Activated T-helper 2 cell treated with anti-CD3 and anti-CD28 coated beads, Interferon-gamma antibody, Interleukin-2, Interleukin-4, amounts not matched to agents 10 μg/mL and 5 μg/mL and 100 μg/mL, durations not matched to agents 14 hours and 24 hours and 36 hours (primary cell): Measurements from ENCODE around the gene UBN1. TPM values are rescaled to one million over a fixed set of nuclear protein-coding genes. Genes with fewer than 3 reads are reported as not detected.
"Not testable (repeated sequence)": the region's sequence is repeated elsewhere in the genome, so short reads cannot be mapped to it uniquely, and the experiment has no call there.

Experiments used
- DNase-seq: peaks from one replicate; pipeline ENCODE4 v3.0.0; 2021; ENCODE audit warnings: low spot score
- H3K27ac Mint-ChIP-seq: one replicate; pipeline ENCODE4 v1.8.0; 2021; ENCODE audit warnings: mixed read lengths
- H3K27me3 Mint-ChIP-seq: one replicate; pipeline ENCODE4 v1.8.0; 2021; ENCODE audit warnings: low read depth, mixed read lengths
- H3K36me3 Mint-ChIP-seq: one replicate; pipeline ENCODE4 v1.8.0; 2021; ENCODE audit warnings: low read depth, mixed read lengths
- H3K4me1 Mint-ChIP-seq: one replicate; pipeline ENCODE4 v1.8.0; 2021; ENCODE audit warnings: low read depth, mixed read lengths
- H3K4me3 Mint-ChIP-seq: one replicate; pipeline ENCODE4 v1.8.0; 2021; ENCODE audit warnings: low read depth, mild to moderate bottlenecking, moderate library complexity, mixed read lengths
- H3K9me3 Mint-ChIP-seq: one replicate; pipeline ENCODE4 v1.8.0; 2021; ENCODE audit warnings: mixed read lengths
- intact Hi-C: fragments of 100-400 bp; cut with micrococcal nuclease; formaldehyde crosslinking; loops from one replicate; pipeline ENCODE4 v1.15.1; 2023
- total RNA-seq: library from RNA; stranded (reverse); gene quantifications from 2 replicates; pipeline ENCODE4 v1.2.3, GENCODE V29; 2022

Gene UBN1
- total RNA-seq, 1 donor from 2014 or later, result 33.8 TPM

DNA sequence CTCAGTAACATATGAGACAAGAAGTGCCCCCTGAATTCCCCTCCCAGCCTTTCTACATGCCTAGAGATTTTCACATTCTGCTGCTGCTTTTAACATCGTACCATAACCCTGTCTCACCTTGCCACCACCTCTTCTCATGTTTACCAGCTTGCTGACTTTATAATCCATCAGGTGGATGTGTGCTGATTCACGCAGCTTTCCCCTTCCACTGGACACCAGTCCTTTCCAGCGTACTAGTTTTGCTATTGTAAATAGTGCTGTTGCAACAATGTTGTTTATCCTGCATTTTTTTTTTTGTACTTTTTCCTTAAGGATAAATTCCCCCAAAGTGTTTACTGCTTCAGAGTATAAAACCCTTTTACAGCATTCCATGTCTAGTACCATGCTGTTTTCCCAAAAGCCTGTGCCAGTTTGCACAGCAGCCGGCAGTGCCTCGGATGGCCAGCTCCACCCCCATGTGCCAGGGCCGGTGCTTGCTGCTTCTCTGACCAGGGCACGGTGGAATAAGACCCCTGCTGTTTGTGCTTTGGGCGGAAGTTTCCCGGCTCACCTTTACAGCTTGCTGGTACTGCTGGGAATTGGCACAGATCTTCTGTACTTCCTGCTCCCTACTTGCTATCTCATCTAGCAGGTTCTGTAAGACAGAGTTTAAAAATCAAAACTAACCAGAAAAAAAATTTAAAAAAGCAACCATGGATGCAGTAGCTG, 41.3 kb downstream of the UBN1 start:
- intact Hi-C loops, result no loop called here
- H3K27me3 Mint-ChIP-seq, result no peaks in the 10 kb centered on the region
- H3K9me3 Mint-ChIP-seq, result no peaks in the 10 kb centered on the region
- no peak overlapping the region for H3K27ac Mint-ChIP-seq
- H3K4me3 Mint-ChIP-seq, result no peak overlapping the region
- peaks cover 19% of the 10 kb centered on the region for H3K36me3 Mint-ChIP-seq
- DNase-seq, result no peak
- peaks cover 2% of the 10 kb centered on the region for H3K4me1 Mint-ChIP-seq

DNA sequence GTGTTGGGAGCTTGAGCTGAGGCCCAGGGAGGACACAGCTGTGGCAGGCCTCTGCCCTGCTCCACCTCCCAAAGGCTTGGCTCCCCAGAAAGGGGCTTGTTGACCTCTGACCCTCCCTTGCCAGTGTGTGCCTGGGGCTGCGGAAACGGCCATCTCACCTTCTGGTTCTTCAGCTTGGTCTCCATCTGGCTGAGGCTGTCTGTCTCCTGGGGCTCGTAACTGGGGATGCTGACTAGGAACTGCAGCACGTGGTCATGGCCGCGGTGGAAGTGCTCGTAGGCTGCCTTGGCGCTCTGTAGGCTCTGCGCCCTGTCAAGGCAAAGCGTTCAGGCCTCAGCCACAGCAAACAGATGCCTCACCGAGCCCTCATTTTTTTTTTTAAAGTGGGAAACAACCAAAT, 42.7 kb downstream of the UBN1 start:
- peaks cover 2% of the 10 kb centered on the region for H3K4me1 Mint-ChIP-seq
- H3K27ac Mint-ChIP-seq, result no peak overlapping the region
- H3K9me3 Mint-ChIP-seq, result no peaks in the 10 kb centered on the region
- no peak overlapping the region for H3K4me3 Mint-ChIP-seq
- intact Hi-C loops, result no loop called here
- no peaks in the 10 kb centered on the region for H3K27me3 Mint-ChIP-seq
- no peak for DNase-seq
- peaks cover 8% of the 10 kb centered on the region for H3K36me3 Mint-ChIP-seq

DNA sequence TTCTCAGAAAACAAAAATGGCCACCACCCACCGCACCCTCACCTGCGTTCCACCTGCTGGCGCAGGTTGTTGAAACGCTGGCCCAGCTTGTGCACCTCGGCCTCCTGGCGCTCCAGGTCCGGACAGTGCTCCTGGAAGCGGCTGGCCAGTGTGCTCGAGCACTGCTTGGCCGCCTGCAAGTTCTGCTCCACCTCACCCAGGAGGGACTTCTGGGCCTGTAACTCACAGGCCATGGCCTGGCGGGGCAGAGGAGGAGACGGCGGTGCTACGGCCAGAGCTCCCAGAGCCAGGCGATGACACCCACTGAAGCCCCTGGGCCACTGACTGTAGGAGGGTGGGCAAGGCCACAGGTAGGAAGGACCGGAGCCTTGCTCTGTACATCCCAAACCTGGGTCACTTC, 43.4 kb downstream of the UBN1 start:
- DNase-seq, result no peak
- Mint-ChIP-seq H3K4me3 (no peak overlapping the region), H3K27me3 (no peaks in the 10 kb centered on the region), H3K9me3 (no peaks in the 10 kb centered on the region), H3K36me3 (peaks cover 3% of the 10 kb centered on the region), H3K27ac (no peak overlapping the region), H3K4me1 (peaks cover 2% of the 10 kb centered on the region)
- intact Hi-C loops, result no loop called here

DNA sequence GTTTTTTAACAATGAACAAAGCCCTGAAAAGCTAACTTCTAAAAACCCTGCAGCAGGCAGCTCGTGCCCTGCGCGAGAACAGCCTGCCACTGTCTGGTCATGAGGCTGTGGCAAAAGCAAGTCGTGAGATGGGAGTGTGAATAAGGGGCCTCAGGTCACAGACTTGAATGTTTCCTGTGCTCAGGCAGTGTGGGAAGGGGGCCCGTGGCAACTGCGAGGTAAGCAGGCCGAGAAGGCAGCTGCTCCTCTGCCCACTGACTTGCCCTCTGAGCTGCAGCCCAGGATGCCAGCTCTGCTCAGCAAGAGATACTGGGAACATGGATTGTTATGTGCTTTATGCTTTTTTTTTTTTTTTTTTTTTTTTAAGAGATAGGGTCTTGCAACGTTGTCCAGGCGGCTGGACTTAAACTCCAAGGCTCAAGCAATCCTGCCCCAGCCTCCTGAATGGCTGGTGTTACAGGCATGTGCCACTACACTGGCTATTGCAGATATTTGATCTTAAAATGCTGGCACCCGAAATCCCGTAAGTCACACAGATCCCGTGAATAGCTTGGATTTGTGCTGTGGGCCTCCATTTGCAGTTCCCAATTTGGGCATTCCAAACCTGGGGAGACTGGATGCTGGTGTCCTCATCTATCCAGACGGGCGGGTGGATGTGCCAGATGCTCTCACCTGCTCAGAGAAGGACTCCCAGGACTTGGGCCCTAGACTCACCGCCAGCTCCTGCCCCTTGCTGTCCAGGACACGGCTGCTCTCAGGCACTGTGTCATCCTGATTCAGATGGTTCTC, 44.0 kb downstream of the UBN1 start:
- Mint-ChIP-seq H3K27me3 (no peaks in the 10 kb centered on the region), H3K4me1 (no peaks in the 10 kb centered on the region), H3K4me3 (no peak overlapping the region), H3K9me3 (no peaks in the 10 kb centered on the region), H3K27ac (no peak overlapping the region), H3K36me3 (no peaks in the 10 kb centered on the region)
- intact Hi-C loops, result no loop called here
- no peak for DNase-seq

DNA sequence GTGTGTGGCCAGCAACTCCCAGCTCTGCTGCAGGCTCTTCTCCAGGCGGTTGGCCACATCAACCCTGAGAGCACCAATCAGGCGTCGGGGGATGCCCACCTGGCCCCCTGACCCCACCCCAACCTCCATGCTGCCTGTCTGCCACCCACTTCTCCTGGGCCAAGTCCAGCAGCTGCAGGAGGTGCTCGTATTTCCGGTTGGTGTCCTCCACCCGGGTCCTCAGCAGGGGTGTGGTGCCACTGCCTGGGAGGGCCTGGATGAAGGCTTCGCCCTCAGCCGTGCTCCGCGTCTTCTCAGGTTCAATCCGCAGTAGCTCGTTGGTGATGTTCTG, 44.6 kb downstream of the UBN1 start:
- intact Hi-C loops, result no loop called here
- no peaks in the 10 kb centered on the region for H3K4me1 Mint-ChIP-seq
- no peaks in the 10 kb centered on the region for H3K36me3 Mint-ChIP-seq
- H3K4me3 Mint-ChIP-seq, result no peak overlapping the region
- H3K27me3 Mint-ChIP-seq, result no peaks in the 10 kb centered on the region
- H3K27ac Mint-ChIP-seq, result no peak overlapping the region
- H3K9me3 Mint-ChIP-seq, result no peaks in the 10 kb centered on the region
- DNase-seq, result no peak

DNA sequence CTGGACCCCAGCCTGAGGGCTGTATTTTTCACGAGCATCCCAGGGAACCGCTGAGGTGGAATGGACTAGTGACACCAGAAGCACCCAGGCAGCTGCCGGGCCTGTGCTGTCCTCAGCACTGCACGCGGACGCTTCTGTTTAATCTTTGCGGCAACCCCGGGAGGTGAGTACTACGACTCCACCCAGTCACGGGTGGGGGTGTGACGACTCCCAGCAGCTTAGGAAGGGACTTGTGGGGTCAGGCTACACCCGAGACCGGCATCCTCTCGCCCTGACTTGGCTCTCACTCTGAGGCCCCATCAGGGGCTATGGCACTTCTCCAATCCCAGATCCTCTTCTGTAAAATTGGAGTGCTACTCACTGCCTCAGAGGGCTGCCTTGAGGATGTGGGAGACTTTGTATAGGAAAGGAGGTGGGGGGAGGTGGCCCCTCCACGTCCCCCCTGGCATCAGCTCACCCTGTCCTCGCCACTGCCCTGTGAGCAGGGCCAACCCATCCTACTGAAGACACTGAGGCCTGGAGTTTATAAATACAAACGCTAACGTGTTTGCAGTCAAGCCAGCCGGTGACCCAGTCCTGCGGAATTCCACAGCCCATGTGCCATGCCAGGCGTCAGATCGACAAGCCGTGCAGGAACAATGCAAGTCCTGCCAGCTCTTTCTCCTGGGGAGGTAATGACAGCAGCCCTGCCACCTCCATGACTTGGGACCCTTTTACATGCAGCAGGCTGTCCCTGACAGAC, 45.3 kb downstream of the UBN1 start:
- DNase-seq, result no peak
- Mint-ChIP-seq H3K4me3 (no peak overlapping the region), H3K36me3 (no peaks in the 10 kb centered on the region), H3K9me3 (no peaks in the 10 kb centered on the region), H3K27me3 (no peaks in the 10 kb centered on the region), H3K27ac (no peak overlapping the region), H3K4me1 (no peaks in the 10 kb centered on the region)
- intact Hi-C loops, result no loop called here

DNA sequence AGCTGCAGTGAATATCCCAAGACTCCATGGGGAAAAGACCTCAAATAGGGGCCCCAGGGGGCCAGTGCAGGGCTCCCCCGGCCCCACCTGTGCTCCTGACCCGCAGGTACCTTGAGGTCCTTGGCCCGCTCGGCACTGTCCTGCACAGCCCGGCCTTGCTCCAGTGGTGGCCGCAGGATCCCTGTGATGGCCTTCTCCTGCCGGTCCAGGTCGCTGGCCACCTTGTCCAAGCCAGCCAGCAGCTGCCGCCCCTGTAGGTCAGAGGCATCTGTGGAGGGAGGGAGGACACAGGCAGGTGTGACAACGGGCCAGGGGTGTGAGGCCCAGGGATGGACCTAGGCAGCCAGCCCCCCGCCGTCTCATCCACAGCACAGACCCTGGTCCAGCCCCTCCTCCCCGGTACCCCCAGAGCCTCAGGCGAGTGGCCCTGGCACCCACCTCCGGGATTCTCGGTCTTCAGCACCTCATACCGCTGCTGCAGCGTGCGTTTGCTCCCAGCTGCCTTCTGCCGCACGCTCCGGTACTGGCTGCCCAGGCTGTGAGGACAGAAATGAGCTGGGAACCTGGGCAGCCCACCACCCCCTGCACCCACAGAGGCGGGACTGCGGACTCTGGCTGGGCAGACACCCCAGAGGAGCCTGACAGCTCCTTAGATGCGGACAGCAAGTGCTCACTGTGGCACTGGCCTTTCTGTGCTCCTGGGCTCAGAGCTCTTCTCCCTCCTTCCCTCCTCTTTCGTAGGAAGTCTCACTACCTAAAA, 46.0 kb downstream of the UBN1 start:
- no peak for DNase-seq
- Mint-ChIP-seq H3K27ac (no peak overlapping the region), H3K4me3 (no peak overlapping the region), H3K27me3 (no peaks in the 10 kb centered on the region), H3K36me3 (no peaks in the 10 kb centered on the region), H3K4me1 (no peaks in the 10 kb centered on the region), H3K9me3 (no peaks in the 10 kb centered on the region)
- intact Hi-C loops, result no loop called here

DNA sequence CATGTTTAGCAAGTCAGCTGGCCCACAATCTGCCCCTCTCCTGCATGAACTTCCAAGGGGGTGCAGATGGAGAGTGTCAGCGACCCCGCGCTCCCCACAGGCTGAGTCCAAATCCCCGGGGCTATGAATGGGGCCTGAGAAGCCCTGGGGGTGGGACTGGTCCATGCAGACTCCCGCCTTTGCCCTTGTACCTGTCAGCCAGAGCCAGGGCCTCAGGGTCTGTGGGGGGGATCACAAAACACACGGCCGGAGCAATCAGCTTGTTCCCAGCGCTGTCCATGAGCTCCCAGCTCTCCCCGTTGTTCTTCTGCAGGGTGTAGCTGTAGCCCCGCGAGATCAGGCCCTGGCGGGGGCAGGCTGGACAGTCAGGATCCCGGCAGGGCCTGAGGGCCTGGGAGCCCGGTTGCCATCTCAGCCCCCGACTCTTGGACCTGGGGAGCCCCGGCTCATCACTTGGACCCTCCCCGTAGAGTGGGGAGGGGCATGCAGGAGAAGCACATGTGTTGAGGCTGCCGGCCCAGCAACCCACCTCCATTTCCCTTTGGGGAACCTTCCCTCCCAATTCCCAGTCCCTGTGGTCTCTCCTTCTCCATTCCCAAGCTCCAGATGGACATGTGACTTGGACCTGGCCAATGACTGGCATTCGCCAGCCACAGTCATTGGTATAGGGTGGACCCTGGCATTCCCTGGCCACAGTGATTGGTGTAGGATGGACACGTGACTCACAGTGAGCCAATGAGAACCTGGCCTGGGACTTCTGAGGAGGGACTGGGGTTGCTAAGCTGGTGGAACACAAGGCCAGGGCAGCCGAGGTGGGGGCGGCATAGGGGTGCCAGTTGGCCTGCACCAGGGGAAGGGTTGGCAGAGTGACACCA, 47.2 kb downstream of the UBN1 start:
- Mint-ChIP-seq H3K4me1 (no peaks in the 10 kb centered on the region), H3K4me3 (no peak overlapping the region), H3K27ac (no peak overlapping the region), H3K27me3 (no peaks in the 10 kb centered on the region), H3K36me3 (no peaks in the 10 kb centered on the region), H3K9me3 (no peaks in the 10 kb centered on the region)
- DNase-seq, result no peak
- intact Hi-C loops, result no loop called here

DNA sequence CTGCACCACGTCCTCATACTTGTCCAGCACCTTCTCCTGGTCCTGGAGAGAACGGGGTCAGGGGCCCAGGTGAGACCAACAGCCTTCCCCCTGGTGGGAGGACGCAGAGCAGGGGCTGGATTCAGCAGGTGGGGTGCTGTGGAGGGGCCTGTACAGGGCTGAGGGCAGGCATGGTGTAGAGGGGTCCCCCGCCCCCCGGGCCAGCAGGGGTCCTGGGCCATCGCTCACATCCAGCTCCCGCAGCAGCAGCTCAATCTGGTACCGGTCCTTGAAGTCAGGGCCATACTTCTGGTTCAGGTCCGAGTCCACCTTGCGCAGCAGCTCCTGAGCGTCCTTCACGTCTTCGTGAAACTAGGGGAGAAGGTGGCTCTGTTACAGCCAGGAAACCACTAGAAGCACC, 48.1 kb downstream of the UBN1 start:
- Mint-ChIP-seq H3K27me3 (no peaks in the 10 kb centered on the region), H3K4me1 (no peaks in the 10 kb centered on the region), H3K27ac (no peak overlapping the region), H3K9me3 (no peaks in the 10 kb centered on the region), H3K4me3 (no peak overlapping the region), H3K36me3 (no peaks in the 10 kb centered on the region)
- no peak for DNase-seq
- intact Hi-C loops, result no loop called here

DNA sequence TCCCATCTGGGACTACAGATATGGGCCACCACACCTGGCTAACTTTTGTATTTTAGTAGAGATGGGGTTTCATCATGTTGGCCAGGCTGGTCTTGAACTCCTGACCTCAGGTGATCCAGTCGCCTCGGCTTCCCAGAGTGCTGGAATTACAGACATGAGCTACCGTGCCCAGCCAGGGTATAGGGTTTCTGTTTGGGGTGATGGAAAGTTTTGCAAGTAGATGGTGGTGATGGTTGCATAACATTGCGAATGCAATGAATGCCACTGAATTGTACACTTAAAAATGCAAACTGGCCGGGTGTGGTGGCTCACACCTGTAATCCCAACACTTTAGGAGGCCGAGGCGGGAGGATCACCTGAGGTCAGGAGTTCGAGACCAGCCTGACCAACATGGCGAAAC, 49.5 kb downstream of the UBN1 start:
- DNase-seq, H3K9me3 Mint-ChIP-seq, H3K36me3 Mint-ChIP-seq, H3K27ac Mint-ChIP-seq, H3K27me3 Mint-ChIP-seq, H3K4me3 Mint-ChIP-seq, H3K4me1 Mint-ChIP-seq, intact Hi-C loops: not testable (repeated sequence)

DNA sequence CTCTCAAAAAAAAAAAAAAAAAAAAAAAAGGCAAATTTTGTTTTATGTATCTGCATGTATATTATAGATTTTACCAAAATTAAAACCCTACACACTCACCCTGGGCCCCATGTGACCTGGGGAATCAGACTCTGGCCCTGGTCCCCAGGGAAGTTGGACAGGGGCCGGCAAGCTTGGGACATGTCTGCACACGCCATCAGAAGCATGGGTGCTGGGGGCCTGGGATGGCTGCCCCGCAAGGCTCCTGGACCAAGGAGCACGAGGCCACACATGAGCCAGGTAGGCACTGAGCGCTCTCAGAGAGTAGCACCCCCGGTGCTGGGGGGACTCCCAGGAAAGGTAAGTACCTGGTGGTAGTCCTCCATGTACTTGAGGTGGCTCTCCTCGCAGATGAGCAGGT, 50.0 kb downstream of the UBN1 start:
- no peak for DNase-seq
- Mint-ChIP-seq H3K4me1 (no peaks in the 10 kb centered on the region), H3K27ac (no peak overlapping the region), H3K9me3 (no peaks in the 10 kb centered on the region), H3K4me3 (no peak overlapping the region), H3K36me3 (no peaks in the 10 kb centered on the region), H3K27me3 (no peaks in the 10 kb centered on the region)
- intact Hi-C loops, result no loop called here

DNA sequence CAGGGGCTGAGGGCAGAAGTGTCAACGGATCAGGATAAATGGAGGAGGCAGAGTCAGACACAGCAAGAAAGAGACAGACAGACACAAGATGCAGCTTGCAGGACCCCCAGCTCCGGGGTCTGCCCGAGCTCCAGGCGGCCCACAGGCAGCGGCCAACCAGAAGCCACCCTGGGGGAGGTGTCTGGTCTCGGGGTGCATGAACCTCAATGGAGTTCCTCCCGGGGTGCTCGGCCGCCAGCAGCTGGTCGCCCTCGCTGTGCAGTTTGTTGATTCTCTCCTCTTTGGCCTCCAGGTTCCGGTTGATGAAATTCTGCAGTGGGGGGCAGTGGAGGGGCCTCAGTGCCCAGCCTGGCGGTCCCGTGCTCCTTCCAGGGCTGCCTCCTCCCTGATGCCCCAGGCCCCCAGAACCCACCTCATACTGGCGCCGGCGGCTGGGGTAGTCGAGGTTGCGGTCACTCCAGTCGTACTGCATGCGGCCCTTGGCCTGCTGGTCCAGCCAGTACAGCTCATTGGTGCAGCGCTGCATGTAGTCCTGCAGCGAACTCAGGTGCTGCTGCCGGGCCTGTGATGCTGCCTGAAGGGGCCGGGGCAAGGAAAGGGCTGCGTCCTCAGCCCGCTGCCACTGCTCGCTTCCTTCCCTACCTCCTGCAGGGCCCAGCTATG, 51.7 kb downstream of the UBN1 start:
- DNase-seq, result no peak
- Mint-ChIP-seq H3K4me3 (no peak overlapping the region), H3K36me3 (no peaks in the 10 kb centered on the region), H3K27me3 (no peaks in the 10 kb centered on the region), H3K9me3 (no peaks in the 10 kb centered on the region), H3K27ac (no peak overlapping the region), H3K4me1 (no peaks in the 10 kb centered on the region)
- intact Hi-C loops, result no loop called here
